HepG2 (cell line): ENCODE data around the gene SPSB2. TPM values are rescaled to one million over a fixed set of nuclear protein-coding genes. Genes with fewer than 3 reads are reported as not detected.
A peak's percentile ranks its signal among the peaks of the same experiment; 100 is the strongest.

Source experiments
- ARID2 ChIP-seq: sonication (generic); formaldehyde crosslinking; IDR thresholded peaks from 2 replicates; pipeline ENCODE4 v1.8.1; 2022; ENCODE audit warnings: mild to moderate bottlenecking, missing genetic modification reagents, borderline replicate concordance
- CENPT ChIP-seq: sonication (generic); formaldehyde crosslinking; IDR thresholded peaks from 2 replicates; pipeline ENCODE4 v1.8.0; 2022; ENCODE audit warnings: low read depth, mild to moderate bottlenecking, moderate library complexity, missing genetic modification reagents
- FOXA3 ChIP-seq: IDR thresholded peaks from 2 replicates; pipeline ENCODE4 v1.6.1; 2016; ENCODE audit warnings: missing genetic modification reagents, missing compliant biosample characterization
- RAD21 ChIP-seq: fragments of 450-650 bp; formaldehyde crosslinking; IDR thresholded peaks from 2 replicates; pipeline ENCODE4 v1.5.0; 2020; ENCODE audit warnings: mild to moderate bottlenecking
- RFX5 ChIP-seq: IDR thresholded peaks from 2 replicates; pipeline ENCODE4 v1.6.1; 2011; ENCODE audit warnings: low read depth, low read length, improper control_type of control experiment
- WIZ ChIP-seq: sonication (generic); formaldehyde crosslinking; IDR thresholded peaks from 2 replicates; pipeline ENCODE4 v1.5.1; 2020; ENCODE audit warnings: mild to moderate bottlenecking, missing genetic modification reagents
- ZNF782 ChIP-seq: sonication (generic); formaldehyde crosslinking; IDR thresholded peaks from 2 replicates; pipeline ENCODE4 v1.4.0; 2020; ENCODE audit warnings: missing genetic modification reagents, mild to moderate bottlenecking, borderline replicate concordance
- polyA plus RNA-seq, 8 experiments: library from polyadenylated mRNA; depleted of rRNA in 3 of 8; stranded (reverse) in 7 of 8; unstranded in 1 of 8; fragments of >200 nt; fragmentation: Illumina TruSeq in 4 of 8; extraction: Trizol in 4 of 8; gene quantifications; 2 replicates each; pipeline versions ENCODE4 v1.2.1 to v1.2.3, GENCODE V29; 2011 to 2016; ENCODE audit warnings: low read depth in 4 of 8, missing spikeins in 1 of 8, mixed read lengths in 1 of 8; ENCODE audit not compliant: insufficient read depth in 1 of 8
- total RNA-seq, 5 experiments: library from RNA; depleted of rRNA; stranded (reverse); fragments of >200 nt; fragmentation: Illumina TruSeq; extraction: Trizol; gene quantifications; 2 replicates each; pipeline ENCODE4 v1.2.3, GENCODE V29; 2016; ENCODE audit warnings: low read depth in 1 of 5
- TF ChIP-seq, protein P1 (sequence below): sonication (generic); formaldehyde crosslinking; conservative IDR thresholded peaks from 2 replicates; pipeline ENCODE4 v1.4.0; 2020; ENCODE audit warnings: missing genetic modification reagents
- TF ChIP-seq, protein P2 (sequence below): sonication (generic); formaldehyde crosslinking; IDR thresholded peaks from 2 replicates; pipeline ENCODE4 v1.4.0; 2020; ENCODE audit warnings: mild to moderate bottlenecking, missing genetic modification reagents
- TF ChIP-seq, protein P3 (sequence below): sonication (generic); formaldehyde crosslinking; IDR thresholded peaks from 2 replicates; pipeline ENCODE4 v1.5.0; 2020; ENCODE audit warnings: missing genetic modification reagents
- TF ChIP-seq, protein P4 (sequence below): fragments of 450-650 bp; IDR thresholded peaks from 2 replicates; pipeline ENCODE4 v1.6.1; 2017
- TF ChIP-seq, protein P5 (sequence below): IDR thresholded peaks from 2 replicates; pipeline ENCODE4 v1.6.1; 2016; ENCODE audit warnings: low read depth
- TF ChIP-seq, protein P6 (sequence below): sonication (generic); formaldehyde crosslinking; IDR thresholded peaks from 2 replicates; pipeline ENCODE4 v1.4.0; 2020; ENCODE audit warnings: mild to moderate bottlenecking, missing genetic modification reagents
- TF ChIP-seq, protein P7 (sequence below): sonication (generic); formaldehyde crosslinking; conservative IDR thresholded peaks from 2 replicates; pipeline ENCODE4 v1.8.0; 2022; ENCODE audit warnings: missing genetic modification reagents

Gene SPSB2
- total and polyA plus RNA-seq, 2 of the 13 experiments (the other 11 are each of a cell fraction or from before 2014, with no cell fraction given), result 2.0 to 6.2 TPM

DNA sequence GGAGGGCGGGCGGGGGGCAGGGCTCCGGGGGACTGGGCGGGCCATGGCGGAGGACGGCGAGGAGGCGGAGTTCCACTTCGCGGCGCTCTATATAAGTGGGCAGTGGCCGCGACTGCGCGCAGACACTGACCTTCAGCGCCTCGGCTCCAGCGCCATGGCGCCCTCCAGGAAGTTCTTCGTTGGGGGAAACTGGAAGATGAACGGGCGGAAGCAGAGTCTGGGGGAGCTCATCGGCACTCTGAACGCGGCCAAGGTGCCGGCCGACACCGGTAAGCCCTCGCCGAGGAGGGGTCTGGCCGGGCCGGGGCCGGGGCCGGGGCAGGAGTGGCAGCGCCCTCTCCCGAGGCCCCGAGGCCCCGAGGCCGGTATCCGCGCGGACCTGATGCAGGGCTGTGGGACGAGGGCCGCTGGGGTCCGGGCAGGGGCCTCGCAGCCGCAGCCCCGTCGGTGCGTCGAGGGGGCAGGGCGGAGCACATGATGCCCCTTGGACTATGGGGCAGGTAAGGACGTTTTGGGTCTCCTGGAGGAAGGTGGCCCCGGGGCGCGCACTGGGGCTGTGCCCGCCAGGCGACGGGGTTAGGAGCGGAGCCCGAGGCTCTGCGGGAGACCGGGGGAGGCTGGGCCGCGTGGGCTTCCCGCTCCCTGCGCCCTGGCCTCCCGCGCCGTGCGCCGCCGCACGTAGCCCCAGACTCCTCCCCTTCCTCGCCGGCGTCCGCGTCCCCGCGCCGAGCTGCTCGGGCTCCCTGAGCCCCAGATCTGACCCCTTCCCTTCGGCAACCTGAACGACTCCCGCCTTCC, 5.5 kb downstream of the SPSB2 start, which contains the start of gene TPI1 (continued):
- TF ChIP-seq, protein P1, sequence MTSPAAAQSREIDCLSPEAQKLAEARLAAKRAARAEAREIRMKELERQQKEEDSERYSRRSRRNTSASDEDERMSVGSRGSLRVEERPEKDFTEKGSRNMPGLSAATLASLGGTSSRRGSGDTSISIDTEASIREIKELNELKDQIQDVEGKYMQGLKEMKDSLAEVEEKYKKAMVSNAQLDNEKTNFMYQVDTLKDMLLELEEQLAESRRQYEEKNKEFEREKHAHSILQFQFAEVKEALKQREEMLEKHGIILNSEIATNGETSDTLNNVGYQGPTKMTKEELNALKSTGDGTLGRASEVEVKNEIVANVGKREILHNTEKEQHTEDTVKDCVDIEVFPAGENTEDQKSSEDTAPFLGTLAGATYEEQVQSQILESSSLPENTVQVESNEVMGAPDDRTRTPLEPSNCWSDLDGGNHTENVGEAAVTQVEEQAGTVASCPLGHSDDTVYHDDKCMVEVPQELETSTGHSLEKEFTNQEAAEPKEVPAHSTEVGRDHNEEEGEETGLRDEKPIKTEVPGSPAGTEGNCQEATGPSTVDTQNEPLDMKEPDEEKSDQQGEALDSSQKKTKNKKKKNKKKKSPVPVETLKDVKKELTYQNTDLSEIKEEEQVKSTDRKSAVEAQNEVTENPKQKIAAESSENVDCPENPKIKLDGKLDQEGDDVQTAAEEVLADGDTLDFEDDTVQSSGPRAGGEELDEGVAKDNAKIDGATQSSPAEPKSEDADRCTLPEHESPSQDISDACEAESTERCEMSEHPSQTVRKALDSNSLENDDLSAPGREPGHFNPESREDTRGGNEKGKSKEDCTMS (CRISPR knock-in tag), result no peak; the same call in 1 of the 2 replicates
- TF ChIP-seq, protein P2, sequence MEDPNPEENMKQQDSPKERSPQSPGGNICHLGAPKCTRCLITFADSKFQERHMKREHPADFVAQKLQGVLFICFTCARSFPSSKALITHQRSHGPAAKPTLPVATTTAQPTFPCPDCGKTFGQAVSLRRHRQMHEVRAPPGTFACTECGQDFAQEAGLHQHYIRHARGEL (CRISPR knock-in tag), result no peak
- no peak for TF ChIP-seq ZNF782 (CRISPR knock-in tag)
- peak; percentile 12; the same call in 1 of the 2 replicates for TF ChIP-seq FOXA3
- TF ChIP-seq, protein P3, sequence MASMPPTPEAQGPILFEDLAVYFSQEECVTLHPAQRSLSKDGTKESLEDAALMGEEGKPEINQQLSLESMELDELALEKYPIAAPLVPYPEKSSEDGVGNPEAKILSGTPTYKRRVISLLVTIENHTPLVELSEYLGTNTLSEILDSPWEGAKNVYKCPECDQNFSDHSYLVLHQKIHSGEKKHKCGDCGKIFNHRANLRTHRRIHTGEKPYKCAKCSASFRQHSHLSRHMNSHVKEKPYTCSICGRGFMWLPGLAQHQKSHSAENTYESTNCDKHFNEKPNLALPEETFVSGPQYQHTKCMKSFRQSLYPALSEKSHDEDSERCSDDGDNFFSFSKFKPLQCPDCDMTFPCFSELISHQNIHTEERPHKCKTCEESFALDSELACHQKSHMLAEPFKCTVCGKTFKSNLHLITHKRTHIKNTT (CRISPR knock-in tag), result no peak
- no peak for TF ChIP-seq ARID2 (CRISPR knock-in tag)
- TF ChIP-seq, protein P4, sequence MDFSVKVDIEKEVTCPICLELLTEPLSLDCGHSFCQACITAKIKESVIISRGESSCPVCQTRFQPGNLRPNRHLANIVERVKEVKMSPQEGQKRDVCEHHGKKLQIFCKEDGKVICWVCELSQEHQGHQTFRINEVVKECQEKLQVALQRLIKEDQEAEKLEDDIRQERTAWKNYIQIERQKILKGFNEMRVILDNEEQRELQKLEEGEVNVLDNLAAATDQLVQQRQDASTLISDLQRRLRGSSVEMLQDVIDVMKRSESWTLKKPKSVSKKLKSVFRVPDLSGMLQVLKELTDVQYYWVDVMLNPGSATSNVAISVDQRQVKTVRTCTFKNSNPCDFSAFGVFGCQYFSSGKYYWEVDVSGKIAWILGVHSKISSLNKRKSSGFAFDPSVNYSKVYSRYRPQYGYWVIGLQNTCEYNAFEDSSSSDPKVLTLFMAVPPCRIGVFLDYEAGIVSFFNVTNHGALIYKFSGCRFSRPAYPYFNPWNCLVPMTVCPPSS, result no peak
- TF ChIP-seq RAD21 (CRISPR knock-in tag), result peak; percentile 59
- no peak for TF ChIP-seq CENPT (CRISPR knock-in tag)
- TF ChIP-seq, protein P5, sequence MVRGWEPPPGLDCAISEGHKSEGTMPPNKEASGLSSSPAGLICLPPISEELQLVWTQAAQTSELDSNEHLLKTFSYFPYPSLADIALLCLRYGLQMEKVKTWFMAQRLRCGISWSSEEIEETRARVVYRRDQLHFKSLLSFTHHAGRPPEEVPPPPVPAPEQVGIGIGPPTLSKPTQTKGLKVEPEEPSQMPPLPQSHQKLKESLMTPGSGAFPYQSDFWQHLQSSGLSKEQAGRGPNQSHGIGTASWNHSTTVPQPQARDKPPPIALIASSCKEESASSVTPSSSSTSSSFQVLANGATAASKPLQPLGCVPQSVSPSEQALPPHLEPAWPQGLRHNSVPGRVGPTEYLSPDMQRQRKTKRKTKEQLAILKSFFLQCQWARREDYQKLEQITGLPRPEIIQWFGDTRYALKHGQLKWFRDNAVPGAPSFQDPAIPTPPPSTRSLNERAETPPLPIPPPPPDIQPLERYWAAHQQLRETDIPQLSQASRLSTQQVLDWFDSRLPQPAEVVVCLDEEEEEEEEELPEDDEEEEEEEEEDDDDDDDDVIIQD (CRISPR knock-in tag), result no peak; the same call in 1 of the 2 replicates
- TF ChIP-seq, protein P6, sequence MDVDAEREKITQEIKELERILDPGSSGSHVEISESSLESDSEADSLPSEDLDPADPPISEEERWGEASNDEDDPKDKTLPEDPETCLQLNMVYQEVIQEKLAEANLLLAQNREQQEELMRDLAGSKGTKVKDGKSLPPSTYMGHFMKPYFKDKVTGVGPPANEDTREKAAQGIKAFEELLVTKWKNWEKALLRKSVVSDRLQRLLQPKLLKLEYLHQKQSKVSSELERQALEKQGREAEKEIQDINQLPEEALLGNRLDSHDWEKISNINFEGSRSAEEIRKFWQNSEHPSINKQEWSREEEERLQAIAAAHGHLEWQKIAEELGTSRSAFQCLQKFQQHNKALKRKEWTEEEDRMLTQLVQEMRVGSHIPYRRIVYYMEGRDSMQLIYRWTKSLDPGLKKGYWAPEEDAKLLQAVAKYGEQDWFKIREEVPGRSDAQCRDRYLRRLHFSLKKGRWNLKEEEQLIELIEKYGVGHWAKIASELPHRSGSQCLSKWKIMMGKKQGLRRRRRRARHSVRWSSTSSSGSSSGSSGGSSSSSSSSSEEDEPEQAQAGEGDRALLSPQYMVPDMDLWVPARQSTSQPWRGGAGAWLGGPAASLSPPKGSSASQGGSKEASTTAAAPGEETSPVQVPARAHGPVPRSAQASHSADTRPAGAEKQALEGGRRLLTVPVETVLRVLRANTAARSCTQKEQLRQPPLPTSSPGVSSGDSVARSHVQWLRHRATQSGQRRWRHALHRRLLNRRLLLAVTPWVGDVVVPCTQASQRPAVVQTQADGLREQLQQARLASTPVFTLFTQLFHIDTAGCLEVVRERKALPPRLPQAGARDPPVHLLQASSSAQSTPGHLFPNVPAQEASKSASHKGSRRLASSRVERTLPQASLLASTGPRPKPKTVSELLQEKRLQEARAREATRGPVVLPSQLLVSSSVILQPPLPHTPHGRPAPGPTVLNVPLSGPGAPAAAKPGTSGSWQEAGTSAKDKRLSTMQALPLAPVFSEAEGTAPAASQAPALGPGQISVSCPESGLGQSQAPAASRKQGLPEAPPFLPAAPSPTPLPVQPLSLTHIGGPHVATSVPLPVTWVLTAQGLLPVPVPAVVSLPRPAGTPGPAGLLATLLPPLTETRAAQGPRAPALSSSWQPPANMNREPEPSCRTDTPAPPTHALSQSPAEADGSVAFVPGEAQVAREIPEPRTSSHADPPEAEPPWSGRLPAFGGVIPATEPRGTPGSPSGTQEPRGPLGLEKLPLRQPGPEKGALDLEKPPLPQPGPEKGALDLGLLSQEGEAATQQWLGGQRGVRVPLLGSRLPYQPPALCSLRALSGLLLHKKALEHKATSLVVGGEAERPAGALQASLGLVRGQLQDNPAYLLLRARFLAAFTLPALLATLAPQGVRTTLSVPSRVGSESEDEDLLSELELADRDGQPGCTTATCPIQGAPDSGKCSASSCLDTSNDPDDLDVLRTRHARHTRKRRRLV (CRISPR knock-in tag), result no peak
- TF ChIP-seq RFX5, result no peak
- 0 out of 2 replicates have a peak, but pooled peaks have one; percentile 25 for TF ChIP-seq WIZ (CRISPR knock-in tag)
- TF ChIP-seq, protein P7, sequence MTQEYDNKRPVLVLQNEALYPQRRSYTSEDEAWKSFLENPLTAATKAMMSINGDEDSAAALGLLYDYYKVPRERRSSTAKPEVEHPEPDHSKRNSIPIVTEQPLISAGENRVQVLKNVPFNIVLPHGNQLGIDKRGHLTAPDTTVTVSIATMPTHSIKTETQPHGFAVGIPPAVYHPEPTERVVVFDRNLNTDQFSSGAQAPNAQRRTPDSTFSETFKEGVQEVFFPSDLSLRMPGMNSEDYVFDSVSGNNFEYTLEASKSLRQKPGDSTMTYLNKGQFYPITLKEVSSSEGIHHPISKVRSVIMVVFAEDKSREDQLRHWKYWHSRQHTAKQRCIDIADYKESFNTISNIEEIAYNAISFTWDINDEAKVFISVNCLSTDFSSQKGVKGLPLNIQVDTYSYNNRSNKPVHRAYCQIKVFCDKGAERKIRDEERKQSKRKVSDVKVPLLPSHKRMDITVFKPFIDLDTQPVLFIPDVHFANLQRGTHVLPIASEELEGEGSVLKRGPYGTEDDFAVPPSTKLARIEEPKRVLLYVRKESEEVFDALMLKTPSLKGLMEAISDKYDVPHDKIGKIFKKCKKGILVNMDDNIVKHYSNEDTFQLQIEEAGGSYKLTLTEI (CRISPR knock-in tag), result no peak
